NB4 (cell line): ENCODE data around the gene TLR8.

Experiments
- POLR2A ChIP-seq: IDR thresholded peaks from 2 replicates; pipeline ENCODE4 v1.6.1; 2011; ENCODE audit warnings: mild to moderate bottlenecking; ENCODE audit not compliant: insufficient read length; ENCODE audit errors: extremely low read depth
- TF ChIP-seq, protein P1 (sequence below): IDR thresholded peaks from one replicate; pipeline ENCODE4 v1.5.1; 2012; ENCODE audit warnings: low read depth, low read length

DNA sequence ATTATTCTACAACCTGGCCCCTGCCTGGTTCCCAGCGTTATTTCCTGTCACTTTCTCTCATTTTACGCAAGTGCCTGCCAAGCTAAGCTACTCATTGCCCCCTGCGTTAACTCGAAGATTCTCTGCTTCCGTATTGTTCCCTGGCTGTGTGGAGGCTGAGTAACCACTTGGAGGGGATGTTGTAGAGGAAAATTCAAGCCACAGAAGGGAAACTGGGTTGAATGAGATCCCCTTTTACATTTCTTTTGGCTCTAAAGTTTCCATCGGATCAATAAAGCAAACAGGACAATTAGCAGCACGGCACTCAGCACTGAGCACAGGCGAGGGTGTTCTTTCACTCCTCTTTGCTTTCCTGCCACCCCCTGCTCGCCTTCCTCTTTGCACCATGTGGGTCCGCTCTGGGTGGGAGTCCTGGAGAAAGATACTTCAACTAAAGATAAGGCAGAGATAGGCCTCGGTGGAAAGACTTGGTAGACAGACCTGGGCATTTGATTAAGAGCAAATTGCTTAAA, 64.3 kb downstream of the TLR8 start:
- TF ChIP-seq, protein P1, sequence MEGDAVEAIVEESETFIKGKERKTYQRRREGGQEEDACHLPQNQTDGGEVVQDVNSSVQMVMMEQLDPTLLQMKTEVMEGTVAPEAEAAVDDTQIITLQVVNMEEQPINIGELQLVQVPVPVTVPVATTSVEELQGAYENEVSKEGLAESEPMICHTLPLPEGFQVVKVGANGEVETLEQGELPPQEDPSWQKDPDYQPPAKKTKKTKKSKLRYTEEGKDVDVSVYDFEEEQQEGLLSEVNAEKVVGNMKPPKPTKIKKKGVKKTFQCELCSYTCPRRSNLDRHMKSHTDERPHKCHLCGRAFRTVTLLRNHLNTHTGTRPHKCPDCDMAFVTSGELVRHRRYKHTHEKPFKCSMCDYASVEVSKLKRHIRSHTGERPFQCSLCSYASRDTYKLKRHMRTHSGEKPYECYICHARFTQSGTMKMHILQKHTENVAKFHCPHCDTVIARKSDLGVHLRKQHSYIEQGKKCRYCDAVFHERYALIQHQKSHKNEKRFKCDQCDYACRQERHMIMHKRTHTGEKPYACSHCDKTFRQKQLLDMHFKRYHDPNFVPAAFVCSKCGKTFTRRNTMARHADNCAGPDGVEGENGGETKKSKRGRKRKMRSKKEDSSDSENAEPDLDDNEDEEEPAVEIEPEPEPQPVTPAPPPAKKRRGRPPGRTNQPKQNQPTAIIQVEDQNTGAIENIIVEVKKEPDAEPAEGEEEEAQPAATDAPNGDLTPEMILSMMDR, result peak; percentile 33
- TF ChIP-seq POLR2A, result peak; percentile 9
